Panc1 (cell line): ENCODE data around the gene GJC2. TPM values are rescaled to one million over a fixed set of nuclear protein-coding genes. Genes with fewer than 3 reads are reported as not detected.

ENCODE experiments used
- ATAC-seq: fragments of 200-7000 bp; cut with Tn5 transposase; 2 replicates; pipeline ENCODE4 v1.9.1; 2020; ENCODE audit warnings: mild to moderate bottlenecking, moderate library complexity
- BruUV-seq: library from RNA; stranded (reverse); fragments of 400-500 nt; replicated peaks from 2 replicates; lab custom pipeline; 2021; lab: Mats Ljungman, UMichigan
- CTCF ChIA-PET: fragments of 300-600 bp; sonication (Branson Sonifier 250); formaldehyde crosslinking; loops from one replicate; lab custom pipeline; 2022; ENCODE audit warnings: antibody characterized with exemption; lab: Charles Lee
- POLR2A ChIA-PET: fragments of 300-600 bp; sonication (Branson Sonifier 250); formaldehyde crosslinking; loops from one replicate; lab custom pipeline; 2022; ENCODE audit warnings: antibody characterized with exemption; lab: Charles Lee
- DNase-seq: peaks from one replicate; pipeline ENCODE4 v3.0.0-alpha.2; 2010; ENCODE audit warnings: low read depth, low spot score
- H3K27ac ChIP-seq: 2 replicates; pipeline ENCODE4 v1.5.1; 2011; ENCODE audit warnings: mild to moderate bottlenecking, low read length, inconsistent platforms
- H3K27me3 ChIP-seq: fragments of 200-500 bp; sonication (Bioruptor generic); 2 replicates; pipeline ENCODE4 v1.6.0; 2014; ENCODE audit warnings: low read length, inconsistent platforms; ENCODE audit not compliant: control insufficient read depth, insufficient read depth
- H3K36me3 ChIP-seq: fragments of 200-500 bp; sonication (Bioruptor generic); 2 replicates; pipeline ENCODE4 v1.5.1; 2014; ENCODE audit warnings: inconsistent platforms, mild to moderate bottlenecking, low read length, moderate library complexity; ENCODE audit not compliant: control insufficient read depth, insufficient read depth
- H3K4me1 ChIP-seq: 2 replicates; pipeline ENCODE4 v1.5.1; 2011; ENCODE audit warnings: inconsistent platforms, mild to moderate bottlenecking, low read length, moderate library complexity; ENCODE audit not compliant: control insufficient read depth, insufficient read depth
- H3K4me3 ChIP-seq, 2 experiments: 2 replicates each; pipeline ENCODE4 v1.5.1; 2011 to 2012; ENCODE audit warnings: low read depth in 2 of 2, low read length in 2 of 2, mild to moderate bottlenecking in 2 of 2, inconsistent platforms in 1 of 2, moderate library complexity in 1 of 2
- H3K9me3 ChIP-seq: fragments of 200-500 bp; sonication (Bioruptor generic); 2 replicates; pipeline ENCODE4 v1.5.1; 2014; ENCODE audit warnings: low read depth, mild to moderate bottlenecking, inconsistent platforms, low read length, moderate library complexity; ENCODE audit not compliant: control insufficient read depth, insufficient read depth
- POLR2AphosphoS5 ChIP-seq: IDR thresholded peaks from 2 replicates; pipeline ENCODE4 v1.6.1; 2012; ENCODE audit warnings: mild to moderate bottlenecking, low read depth, low read length, moderate library complexity
- SIN3A ChIP-seq: IDR thresholded peaks from 2 replicates; pipeline ENCODE4 v1.6.1; 2012; ENCODE audit warnings: low read depth, mild to moderate bottlenecking, low read length, moderate library complexity, borderline replicate concordance; ENCODE audit not compliant: insufficient read depth
- TCF7L2 ChIP-seq: IDR thresholded peaks from 2 replicates; pipeline ENCODE4 v1.6.1; 2011; ENCODE audit warnings: mild to moderate bottlenecking, low read depth, low read length, inconsistent platforms
- in situ Hi-C: cut with HindIII; loops from 2 replicates; pipeline ENCODE4 v1.10.0; 2016; ENCODE audit warnings: low sequenced_read_pairs, low pct_unique_long_range_greater_than_20kb
- intact Hi-C: fragments of 100-400 bp; cut with micrococcal nuclease; formaldehyde crosslinking; loops from one replicate; pipeline ENCODE4 v1.10.0; 2022; ENCODE audit not compliant: unreplicated experiment
- total RNA-seq: library from RNA; stranded (reverse); gene quantifications from one replicate; pipeline ENCODE4 v1.2.1, GENCODE V29; 2021; ENCODE audit not compliant: unreplicated experiment
- TF ChIP-seq, protein P1 (sequence below): fragments of 450-650 bp; IDR thresholded peaks from 2 replicates; pipeline ENCODE4 v1.5.1; 2017; ENCODE audit warnings: mild to moderate bottlenecking
- TF ChIP-seq, protein P2 (sequence below), 2 experiments: IDR thresholded peaks; 2 replicates each; pipeline ENCODE4 v1.6.1; 2011 to 2012; ENCODE audit warnings: low read depth in 2 of 2, control low read depth in 1 of 2, low read length in 1 of 2, mild to moderate bottlenecking in 1 of 2, moderate library complexity in 1 of 2; ENCODE audit not compliant: insufficient read depth in 1 of 2

The GJC2 gene
- total RNA-seq, 1 experiment from 2014 or later, result 2.4 TPM

DNA sequence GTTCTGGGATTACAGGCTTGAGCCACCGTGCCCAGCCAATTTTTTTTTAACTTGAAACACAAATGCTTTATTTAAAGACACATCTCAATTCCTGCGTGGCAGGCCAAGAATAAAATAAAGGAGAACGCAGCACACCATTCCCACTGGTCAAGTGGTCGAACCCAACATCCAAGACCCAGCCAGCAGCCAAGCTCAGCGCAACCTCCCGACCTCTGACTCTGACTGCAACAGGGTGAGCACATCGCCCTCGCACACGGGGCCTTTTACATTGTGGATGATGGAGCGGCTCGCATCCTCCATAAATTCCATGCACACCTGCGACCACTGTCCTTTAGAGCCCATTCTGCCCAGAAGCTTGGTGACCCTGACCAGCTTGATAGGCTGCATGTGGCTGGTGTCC, 15.1 kb upstream of the GJC2 start:
- H3K36me3 ChIP-seq, result no peaks in the 10 kb centered on the region; the same call in 1 of the 2 replicates
- no peaks in the 10 kb centered on the region for H3K9me3 ChIP-seq
- ATAC-seq, result no peak
- no TSS peak for BruUV-seq
- in situ Hi-C loops, result no loop called here
- CTCF ChIA-PET, result no interaction called here
- 0 out of 2 replicates have a peak, but pooled peaks cover 2% of the 10 kb centered on the region for H3K4me1 ChIP-seq
- H3K4me3 ChIP-seq, result no peak overlapping the region
- intact Hi-C loops, result no loop called here
- POLR2A ChIA-PET, result no interaction called here
- TF ChIP-seq POLR2AphosphoS5, result no peak
- no peak for TF ChIP-seq SIN3A
- no peak for TF ChIP-seq TCF7L2
- TF ChIP-seq, protein P1, sequence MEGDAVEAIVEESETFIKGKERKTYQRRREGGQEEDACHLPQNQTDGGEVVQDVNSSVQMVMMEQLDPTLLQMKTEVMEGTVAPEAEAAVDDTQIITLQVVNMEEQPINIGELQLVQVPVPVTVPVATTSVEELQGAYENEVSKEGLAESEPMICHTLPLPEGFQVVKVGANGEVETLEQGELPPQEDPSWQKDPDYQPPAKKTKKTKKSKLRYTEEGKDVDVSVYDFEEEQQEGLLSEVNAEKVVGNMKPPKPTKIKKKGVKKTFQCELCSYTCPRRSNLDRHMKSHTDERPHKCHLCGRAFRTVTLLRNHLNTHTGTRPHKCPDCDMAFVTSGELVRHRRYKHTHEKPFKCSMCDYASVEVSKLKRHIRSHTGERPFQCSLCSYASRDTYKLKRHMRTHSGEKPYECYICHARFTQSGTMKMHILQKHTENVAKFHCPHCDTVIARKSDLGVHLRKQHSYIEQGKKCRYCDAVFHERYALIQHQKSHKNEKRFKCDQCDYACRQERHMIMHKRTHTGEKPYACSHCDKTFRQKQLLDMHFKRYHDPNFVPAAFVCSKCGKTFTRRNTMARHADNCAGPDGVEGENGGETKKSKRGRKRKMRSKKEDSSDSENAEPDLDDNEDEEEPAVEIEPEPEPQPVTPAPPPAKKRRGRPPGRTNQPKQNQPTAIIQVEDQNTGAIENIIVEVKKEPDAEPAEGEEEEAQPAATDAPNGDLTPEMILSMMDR, result no peak
- TF ChIP-seq, protein P2, sequence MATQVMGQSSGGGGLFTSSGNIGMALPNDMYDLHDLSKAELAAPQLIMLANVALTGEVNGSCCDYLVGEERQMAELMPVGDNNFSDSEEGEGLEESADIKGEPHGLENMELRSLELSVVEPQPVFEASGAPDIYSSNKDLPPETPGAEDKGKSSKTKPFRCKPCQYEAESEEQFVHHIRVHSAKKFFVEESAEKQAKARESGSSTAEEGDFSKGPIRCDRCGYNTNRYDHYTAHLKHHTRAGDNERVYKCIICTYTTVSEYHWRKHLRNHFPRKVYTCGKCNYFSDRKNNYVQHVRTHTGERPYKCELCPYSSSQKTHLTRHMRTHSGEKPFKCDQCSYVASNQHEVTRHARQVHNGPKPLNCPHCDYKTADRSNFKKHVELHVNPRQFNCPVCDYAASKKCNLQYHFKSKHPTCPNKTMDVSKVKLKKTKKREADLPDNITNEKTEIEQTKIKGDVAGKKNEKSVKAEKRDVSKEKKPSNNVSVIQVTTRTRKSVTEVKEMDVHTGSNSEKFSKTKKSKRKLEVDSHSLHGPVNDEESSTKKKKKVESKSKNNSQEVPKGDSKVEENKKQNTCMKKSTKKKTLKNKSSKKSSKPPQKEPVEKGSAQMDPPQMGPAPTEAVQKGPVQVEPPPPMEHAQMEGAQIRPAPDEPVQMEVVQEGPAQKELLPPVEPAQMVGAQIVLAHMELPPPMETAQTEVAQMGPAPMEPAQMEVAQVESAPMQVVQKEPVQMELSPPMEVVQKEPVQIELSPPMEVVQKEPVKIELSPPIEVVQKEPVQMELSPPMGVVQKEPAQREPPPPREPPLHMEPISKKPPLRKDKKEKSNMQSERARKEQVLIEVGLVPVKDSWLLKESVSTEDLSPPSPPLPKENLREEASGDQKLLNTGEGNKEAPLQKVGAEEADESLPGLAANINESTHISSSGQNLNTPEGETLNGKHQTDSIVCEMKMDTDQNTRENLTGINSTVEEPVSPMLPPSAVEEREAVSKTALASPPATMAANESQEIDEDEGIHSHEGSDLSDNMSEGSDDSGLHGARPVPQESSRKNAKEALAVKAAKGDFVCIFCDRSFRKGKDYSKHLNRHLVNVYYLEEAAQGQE (IDR thresholded peaks at IDR 0.05; ENCODE audit: insufficient read depth in 1 of 2, low read depth in 2 of 2, low read length in 1 of 2), result no peak
- peaks cover 7% of the 10 kb centered on the region; the same call in 1 of the 2 replicates for H3K27me3 ChIP-seq
- DNase-seq, result no peak
- no peak overlapping the region for H3K27ac ChIP-seq

DNA sequence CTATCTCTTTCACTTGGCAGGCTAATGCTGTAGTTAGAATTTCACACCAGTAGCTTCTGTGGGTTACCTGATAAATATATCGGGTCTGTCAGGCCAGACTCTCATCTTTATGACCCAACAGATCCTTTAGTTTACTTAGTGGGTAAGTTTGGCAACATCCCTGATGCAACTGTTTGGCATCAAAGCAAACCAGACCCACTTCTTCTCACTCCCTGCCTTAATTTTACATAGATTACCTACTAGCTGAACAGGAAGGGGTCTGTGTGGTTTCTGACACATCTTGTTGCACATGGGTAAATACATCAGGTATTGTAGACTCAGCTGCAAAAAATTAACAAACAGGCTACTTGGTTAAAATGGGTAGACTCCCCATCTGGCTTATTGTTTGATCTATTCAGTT, 12.8 kb upstream of the GJC2 start:
- in situ Hi-C loops, result no loop called here
- intact Hi-C loops, result no loop called here
- ChIA-PET CTCF (no interaction called here), POLR2A (no interaction called here)
- no peak for ATAC-seq
- H3K27ac ChIP-seq, result no peak overlapping the region
- peaks cover 6% of the 10 kb centered on the region; the same call in 1 of the 2 replicates for H3K4me1 ChIP-seq
- H3K36me3 ChIP-seq, result peaks cover 3% of the 10 kb centered on the region
- BruUV-seq, result no TSS peak
- no peaks in the 10 kb centered on the region for H3K9me3 ChIP-seq
- TF ChIP-seq SIN3A, result no peak
- TF ChIP-seq TCF7L2, result no peak
- TF ChIP-seq, protein P1, result no peak
- no peak for TF ChIP-seq POLR2AphosphoS5
- TF ChIP-seq, protein P2 (IDR thresholded peaks at IDR 0.05; ENCODE audit: insufficient read depth in 1 of 2, low read depth in 2 of 2, low read length in 1 of 2), result no peak
- no peak for DNase-seq
- H3K4me3 ChIP-seq, result no peak overlapping the region
- H3K27me3 ChIP-seq, result peaks cover 7% of the 10 kb centered on the region; the same call in 1 of the 2 replicates
